Left lung (tissue), 10 donors: ENCODE results near the gene RUNDC3A. TPM values are rescaled to one million over a fixed set of nuclear protein-coding genes. Genes with fewer than 3 reads are reported as not detected.

Experiments
- ATAC-seq: fragments of 200-7000 bp; cut with Tn5 transposase; one replicate; pipeline ENCODE4 v1.9.1; 2020; ENCODE audit warnings: moderate library complexity
- DNase-seq, 4 donors: peaks; one replicate each; pipeline ENCODE4 v3.0.0-alpha.2; 2013 to 2020
- H3K27ac ChIP-seq, 2 donors: fragments of 200-600 bp; sonication (generic) in 1 of 2; one replicate each; pipeline versions ENCODE4 v1.5.0 to v1.8.0; 2020 to 2021
- H3K27me3 ChIP-seq, 2 donors: fragments of 200-600 bp; sonication (generic) in 1 of 2; one replicate each; pipeline versions ENCODE4 v1.5.0 to v1.8.0; 2020 to 2021
- H3K36me3 ChIP-seq, 2 donors: fragments of 200-600 bp; sonication (generic) in 1 of 2; one replicate each; pipeline versions ENCODE4 v1.5.0 to v1.8.0; 2020 to 2021
- H3K4me1 ChIP-seq, 2 donors: fragments of 200-600 bp; one replicate each; pipeline ENCODE4 v1.8.0; 2021
- H3K4me3 ChIP-seq, 2 donors: fragments of 200-600 bp; sonication (generic) in 1 of 2; one replicate each; pipeline versions ENCODE4 v1.5.0 to v1.8.0; 2020 to 2021; ENCODE audit warnings: mild to moderate bottlenecking in 1 of 2
- H3K9me3 ChIP-seq, 2 donors: fragments of 200-600 bp; sonication (generic) in 1 of 2; one replicate each; pipeline versions ENCODE4 v1.5.0 to v1.8.0; 2020 to 2021
- CTCF ChIP-seq, 2 donors: fragments of 200-600 bp; sonication (generic) in 1 of 2; IDR thresholded peaks; one replicate each; pipeline versions ENCODE4 v1.5.0 to v1.8.0; 2021; ENCODE audit warnings: antibody characterized with exemption in 2 of 2
- intact Hi-C, 2 donors: fragments of 100-400 bp; cut with DNase I; formaldehyde crosslinking; loops; one replicate each; pipeline versions ENCODE4 v1.11.2 to v1.14.2; 2022
- polyA plus RNA-seq, 6 donors: library from polyadenylated mRNA; unstranded; fragments of 120-200 nt; gene quantifications; one replicate each; pipeline ENCODE4 v1.2.1, GENCODE V29; 2013; ENCODE audit not compliant: insufficient read length in 6 of 6
- total RNA-seq, 2 donors: library from RNA; stranded (reverse); fragmentation: NEBNext Ultra II Directional; extraction: Animal tissue kit (Norgen Biotek cat#: 25700); gene quantifications; one replicate each; pipeline ENCODE4 v1.2.1, GENCODE V29; 2021
- donor health status: DM: no; HTN: yes; CAD: no.
- donor health status: DM: no; HTN: no; CAD: no.

The RUNDC3A gene
- total and polyA plus RNA-seq, 8 donors, result 0.08 to 6.3 (median 2.1) TPM

GRCh38 chr17:44348988-44349364 is 40.6 kb downstream of the RUNDC3A start:
- intact Hi-C loops, result no loop called here
- no peak for TF ChIP-seq CTCF (IDR thresholded peaks at IDR 0.05)
- Histone ChIP-seq H3K27ac (no peak overlapping the region), H3K27me3 (no peaks in the 10 kb centered on the region), H3K4me3 (no peak overlapping the region), H3K4me1 (peaks cover 6 to 62% of the 10 kb centered on the region in 2 donors), H3K36me3 (peaks cover 3 to 52% of the 10 kb centered on the region in 2 donors), H3K9me3 (no peaks in the 10 kb centered on the region)
- no peak for ATAC-seq
- no peak for DNase-seq

DNA sequence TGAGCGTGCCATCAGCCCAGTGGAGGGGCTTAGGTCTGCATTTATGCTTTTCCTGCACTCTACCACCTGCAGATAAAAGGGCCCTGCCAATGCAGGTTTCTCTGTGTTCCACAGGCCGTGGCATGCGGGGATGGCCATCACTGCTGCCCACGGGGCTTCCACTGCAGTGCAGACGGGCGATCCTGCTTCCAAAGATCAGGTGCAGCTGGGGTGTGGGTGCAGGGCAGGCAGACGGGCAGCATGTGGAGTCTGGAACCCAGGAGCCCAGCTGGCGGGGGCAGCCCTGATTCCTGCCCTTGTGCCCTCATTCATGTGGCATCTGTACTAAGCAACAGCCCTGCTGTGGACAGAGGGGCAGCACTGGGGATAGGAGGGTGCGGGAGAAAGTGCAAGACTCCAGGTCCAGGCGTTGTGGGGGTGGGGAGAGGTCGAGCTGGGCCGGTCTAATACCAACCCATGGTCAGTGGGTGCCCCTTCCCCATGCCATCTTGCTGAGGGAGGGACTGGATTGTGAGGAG is 41.2 kb downstream of the RUNDC3A start:
- DNase-seq, result no peak
- no peak overlapping the region for H3K27ac ChIP-seq
- ATAC-seq, result no peak
- H3K27me3 ChIP-seq, result peaks cover 0 to 2% of the 10 kb centered on the region in 2 donors
- intact Hi-C loops, result no loop called here
- TF ChIP-seq CTCF (IDR thresholded peaks at IDR 0.05), result no peak
- H3K4me1 ChIP-seq, result peaks cover 6 to 55% of the 10 kb centered on the region in 2 donors
- H3K9me3 ChIP-seq, result no peaks in the 10 kb centered on the region
- no peak overlapping the region for H3K4me3 ChIP-seq
- peaks cover 3 to 52% of the 10 kb centered on the region in 2 donors for H3K36me3 ChIP-seq

DNA sequence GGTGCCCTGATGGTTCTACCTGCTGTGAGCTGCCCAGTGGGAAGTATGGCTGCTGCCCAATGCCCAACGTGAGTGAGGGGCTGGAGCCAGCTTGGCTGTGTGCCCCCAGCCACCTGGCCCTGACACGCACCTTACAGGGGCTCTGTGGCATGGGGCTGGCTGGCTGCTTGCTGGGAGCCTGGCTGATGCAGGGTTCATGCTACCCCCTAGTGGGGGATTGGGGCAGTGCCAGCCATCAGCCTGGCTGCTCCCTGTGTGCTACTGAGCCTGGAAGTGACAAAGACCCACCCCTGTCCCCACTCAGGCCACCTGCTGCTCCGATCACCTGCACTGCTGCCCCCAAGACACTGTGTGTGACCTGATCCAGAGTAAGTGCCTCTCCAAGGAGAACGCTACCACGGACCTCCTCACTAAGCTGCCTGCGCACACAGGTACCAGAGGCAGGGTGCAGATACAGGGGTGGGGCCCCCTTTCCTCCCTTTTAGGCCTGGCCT is 42.4 kb downstream of the RUNDC3A start:
- Histone ChIP-seq H3K4me1 (peaks cover 6 to 52% of the 10 kb centered on the region in 2 donors), H3K27me3 (peaks cover 0 to 13% of the 10 kb centered on the region in 2 donors), H3K4me3 (no peak overlapping the region), H3K9me3 (no peaks in the 10 kb centered on the region), H3K27ac (no peak overlapping the region), H3K36me3 (peaks cover 3 to 52% of the 10 kb centered on the region in 2 donors)
- intact Hi-C loops, result no loop called here
- DNase-seq, result peak in 2 of 4 donors; percentile 63 to 89
- ATAC-seq, result peak; percentile 69
- peak; percentile 67 to 93 for TF ChIP-seq CTCF (IDR thresholded peaks at IDR 0.05)

DNA sequence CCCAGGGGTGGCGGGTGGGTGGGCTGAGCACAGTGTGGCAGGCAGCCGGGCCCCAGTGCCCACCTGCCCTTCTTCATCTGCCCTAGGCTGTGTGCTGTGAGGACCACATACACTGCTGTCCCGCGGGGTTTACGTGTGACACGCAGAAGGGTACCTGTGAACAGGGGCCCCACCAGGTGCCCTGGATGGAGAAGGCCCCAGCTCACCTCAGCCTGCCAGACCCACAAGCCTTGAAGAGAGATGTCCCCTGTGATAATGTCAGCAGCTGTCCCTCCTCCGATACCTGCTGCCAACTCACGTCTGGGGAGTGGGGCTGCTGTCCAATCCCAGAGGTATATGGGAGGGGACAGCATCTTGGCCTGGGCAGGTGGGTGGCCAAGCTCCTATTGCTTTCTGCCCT is 43.1 kb downstream of the RUNDC3A start:
- DNase-seq (no peak), ATAC-seq (no peak)
- no peak overlapping the region for H3K27ac ChIP-seq
- no peak for TF ChIP-seq CTCF (IDR thresholded peaks at IDR 0.05)
- peaks cover 0 to 14% of the 10 kb centered on the region in 2 donors for H3K27me3 ChIP-seq
- peaks cover 3 to 52% of the 10 kb centered on the region in 2 donors for H3K36me3 ChIP-seq
- intact Hi-C loops, result no loop called here
- no peak overlapping the region for H3K4me3 ChIP-seq
- H3K9me3 ChIP-seq, result no peaks in the 10 kb centered on the region
- H3K4me1 ChIP-seq, result peaks cover 0 to 45% of the 10 kb centered on the region in 2 donors

DNA sequence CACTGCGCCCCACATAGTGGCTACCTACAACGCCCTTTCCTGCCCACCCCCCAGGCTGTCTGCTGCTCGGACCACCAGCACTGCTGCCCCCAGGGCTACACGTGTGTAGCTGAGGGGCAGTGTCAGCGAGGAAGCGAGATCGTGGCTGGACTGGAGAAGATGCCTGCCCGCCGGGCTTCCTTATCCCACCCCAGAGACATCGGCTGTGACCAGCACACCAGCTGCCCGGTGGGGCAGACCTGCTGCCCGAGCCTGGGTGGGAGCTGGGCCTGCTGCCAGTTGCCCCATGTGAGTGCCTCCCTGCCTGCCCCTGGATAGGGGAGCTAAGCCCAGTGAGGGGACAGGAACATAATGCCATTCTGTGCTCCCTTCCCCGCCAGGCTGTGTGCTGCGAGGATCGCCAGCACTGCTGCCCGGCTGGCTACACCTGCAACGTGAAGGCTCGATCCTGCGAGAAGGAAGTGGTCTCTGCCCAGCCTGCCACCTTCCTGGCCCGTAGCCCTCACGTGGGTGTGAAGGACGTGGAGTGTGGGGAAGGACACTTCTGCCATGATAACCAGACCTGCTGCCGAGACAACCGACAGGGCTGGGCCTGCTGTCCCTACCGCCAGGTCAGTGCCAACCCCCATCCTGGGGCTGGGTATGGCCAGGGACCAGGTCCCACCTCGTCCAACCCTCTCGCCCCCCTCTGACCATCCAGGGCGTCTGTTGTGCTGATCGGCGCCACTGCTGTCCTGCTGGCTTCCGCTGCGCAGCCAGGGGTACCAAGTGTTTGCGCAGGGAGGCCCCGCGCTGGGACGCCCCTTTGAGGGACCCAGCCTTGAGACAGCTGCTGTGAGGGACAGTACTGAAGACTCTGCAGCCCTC is 43.8 kb downstream of the RUNDC3A start:
- Histone ChIP-seq H3K9me3 (no peaks in the 10 kb centered on the region), H3K36me3 (peaks cover 3 to 52% of the 10 kb centered on the region in 2 donors), H3K4me1 (peaks cover 0 to 38% of the 10 kb centered on the region in 2 donors), H3K27ac (no peak overlapping the region), H3K4me3 (no peak overlapping the region), H3K27me3 (peaks cover 0 to 14% of the 10 kb centered on the region in 2 donors)
- DNase-seq (peak in 1 of 4 donors; percentile 77), ATAC-seq (no peak)
- intact Hi-C loops, result no loop called here
- TF ChIP-seq CTCF (IDR thresholded peaks at IDR 0.05), result no peak
